CD4-positive, alpha-beta T cell treated with Interleukin-10 for 1 hour (primary cell): ENCODE results near the gene SETBP1.

Experiments
- DNase-seq: peaks from one replicate; pipeline ENCODE4 v3.0.0-alpha.2; 2020

Gene SETBP1

DNA sequence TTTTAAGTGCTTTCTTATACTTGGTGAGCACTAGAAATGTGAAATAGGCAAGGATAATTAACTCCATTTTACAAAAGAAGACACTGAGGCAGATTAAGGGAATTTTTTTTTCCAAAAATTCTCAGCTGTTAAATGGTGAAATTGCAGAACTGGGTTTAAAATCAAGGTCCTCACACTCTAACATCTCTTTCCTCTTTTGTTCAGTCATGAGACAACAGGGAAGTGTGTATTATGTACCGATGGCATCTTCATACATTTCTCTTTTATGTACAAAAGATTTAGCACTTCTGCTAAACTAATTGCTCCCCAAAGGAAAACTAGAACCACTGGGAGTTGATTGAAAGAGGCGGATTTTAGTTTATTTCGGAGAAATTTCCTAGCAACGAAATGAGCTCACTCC lies 203.0 kb downstream of the SETBP1 start:
- no peak for DNase-seq

DNA sequence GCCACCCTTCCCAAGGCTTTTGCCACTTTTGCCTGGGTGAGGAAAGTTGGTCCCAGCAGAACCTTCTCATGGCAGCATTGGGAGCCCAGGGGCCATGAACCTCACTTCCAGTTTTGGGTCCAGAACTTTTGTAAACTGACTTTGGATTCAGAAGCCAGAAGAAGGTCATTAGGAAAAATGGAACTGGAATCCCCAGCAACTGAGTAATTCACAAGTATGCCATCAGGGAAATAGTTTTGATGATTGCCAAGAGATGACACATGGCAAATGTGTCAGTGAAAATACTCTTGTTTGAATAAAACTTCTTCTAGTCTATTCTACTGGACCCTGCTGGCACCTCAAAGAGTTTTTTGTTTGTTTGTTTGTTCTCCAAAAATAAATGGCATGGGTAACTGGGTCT lies 203.7 kb downstream of the SETBP1 start:
- no peak for DNase-seq

DNA sequence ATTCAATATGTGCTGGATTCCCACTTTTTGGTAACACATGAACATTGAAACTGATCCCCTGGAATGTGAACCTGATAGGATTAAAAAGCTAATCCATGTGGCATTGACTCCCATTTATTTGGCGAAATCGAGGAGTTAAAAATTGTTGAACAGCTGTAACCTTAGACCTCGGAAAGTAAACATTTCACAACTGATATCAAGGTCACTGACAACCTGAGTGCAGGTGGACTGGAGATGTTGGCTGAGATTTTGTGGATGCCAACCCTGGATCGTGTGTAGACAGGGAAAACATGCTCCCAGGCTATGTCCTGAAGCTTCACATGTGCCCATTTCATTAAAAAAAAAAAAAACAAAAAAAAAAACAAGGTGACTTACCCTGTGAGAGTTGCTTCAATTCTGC lies 204.8 kb downstream of the SETBP1 start:
- no peak for DNase-seq

DNA sequence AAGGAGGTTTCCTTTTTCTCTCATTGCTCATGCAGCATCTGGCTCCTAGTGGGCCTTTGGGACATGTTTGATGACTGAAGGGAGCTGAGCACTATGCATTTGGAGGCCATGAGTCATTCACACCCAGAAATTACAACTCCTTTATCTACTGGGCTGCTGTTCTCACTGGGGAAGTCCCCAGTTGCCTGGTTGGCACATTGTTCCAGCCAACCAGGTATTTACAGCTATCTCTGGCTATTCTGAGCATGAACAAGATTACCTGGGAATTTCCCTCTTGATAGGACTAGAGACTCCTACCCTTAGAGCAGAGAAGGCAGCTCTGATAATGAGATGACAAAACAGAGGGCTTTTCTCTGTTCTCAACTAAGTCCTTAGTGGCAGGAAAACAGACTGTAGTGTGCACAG lies 206.5 kb downstream of the SETBP1 start:
- DNase-seq: peak; percentile 20

DNA sequence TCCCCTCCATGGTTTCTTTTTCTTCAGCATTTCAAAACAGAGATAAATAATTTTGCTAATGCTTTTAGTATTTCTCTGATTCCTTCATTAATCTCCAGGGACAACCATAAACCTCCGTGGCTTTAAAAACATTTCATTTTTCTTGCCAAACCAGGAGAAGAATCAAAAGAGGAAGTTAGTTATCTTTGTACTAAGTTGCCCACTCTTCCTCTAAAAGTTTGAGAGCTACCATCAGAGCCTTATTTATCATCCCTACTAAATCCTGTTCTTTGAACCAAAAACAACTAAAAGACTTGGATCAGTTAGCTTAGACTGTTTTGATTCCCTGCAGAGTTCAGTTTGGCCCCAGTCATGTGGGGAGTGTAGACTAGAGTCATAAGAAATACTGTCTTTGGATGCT lies 208.4 kb downstream of the SETBP1 start:
- no peak for DNase-seq

DNA sequence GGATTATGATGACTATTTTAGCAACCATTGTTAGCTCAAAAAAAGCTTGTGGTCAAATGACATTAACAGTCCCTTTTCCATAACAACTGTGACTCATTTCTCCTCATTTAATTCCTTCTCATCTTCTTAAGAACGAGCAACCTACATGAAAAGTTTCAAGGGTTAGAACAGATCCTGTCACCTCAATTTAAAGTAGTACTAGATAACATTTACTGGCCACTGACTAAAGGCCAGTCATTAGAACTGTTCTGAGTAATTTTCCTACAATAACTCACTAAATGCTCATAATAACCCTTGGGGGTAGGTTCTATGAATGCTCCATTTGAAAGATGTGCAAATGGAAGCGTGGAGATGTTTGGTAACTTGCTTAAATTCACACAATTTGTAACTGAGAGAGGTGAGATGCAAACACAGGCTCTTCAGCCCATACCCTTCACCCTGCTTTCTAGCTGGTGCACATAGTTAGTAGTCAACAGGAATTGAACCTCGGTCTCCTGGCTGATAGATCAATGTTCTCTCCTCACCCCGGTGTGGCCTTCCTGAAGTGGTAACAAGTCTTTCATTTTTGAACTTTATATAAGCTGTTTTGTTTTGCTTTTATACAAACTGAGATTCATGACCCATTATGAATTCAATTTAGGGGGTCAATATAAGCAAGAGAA lies 212.5 kb downstream of the SETBP1 start:
- DNase-seq: no peak

DNA sequence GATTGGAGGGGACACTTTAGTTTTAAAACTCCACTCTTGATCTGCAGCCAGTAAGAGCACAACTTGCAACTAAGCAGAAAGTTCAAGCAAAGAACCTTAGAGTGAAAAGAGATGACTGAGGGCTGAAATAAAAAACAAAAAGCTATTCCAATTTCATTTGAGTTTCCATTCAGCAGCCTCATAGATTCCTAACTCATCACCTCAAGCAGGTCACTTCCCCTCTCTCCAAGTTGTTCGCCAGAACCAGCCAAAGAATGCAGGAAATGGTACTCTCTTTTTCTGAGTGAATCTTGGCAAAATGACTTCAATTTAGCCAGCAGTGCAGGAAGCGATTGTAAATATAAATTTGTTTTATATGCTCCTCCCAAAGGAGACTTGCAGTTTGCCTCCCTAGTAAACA lies 213.3 kb downstream of the SETBP1 start:
- DNase-seq: no peak

DNA sequence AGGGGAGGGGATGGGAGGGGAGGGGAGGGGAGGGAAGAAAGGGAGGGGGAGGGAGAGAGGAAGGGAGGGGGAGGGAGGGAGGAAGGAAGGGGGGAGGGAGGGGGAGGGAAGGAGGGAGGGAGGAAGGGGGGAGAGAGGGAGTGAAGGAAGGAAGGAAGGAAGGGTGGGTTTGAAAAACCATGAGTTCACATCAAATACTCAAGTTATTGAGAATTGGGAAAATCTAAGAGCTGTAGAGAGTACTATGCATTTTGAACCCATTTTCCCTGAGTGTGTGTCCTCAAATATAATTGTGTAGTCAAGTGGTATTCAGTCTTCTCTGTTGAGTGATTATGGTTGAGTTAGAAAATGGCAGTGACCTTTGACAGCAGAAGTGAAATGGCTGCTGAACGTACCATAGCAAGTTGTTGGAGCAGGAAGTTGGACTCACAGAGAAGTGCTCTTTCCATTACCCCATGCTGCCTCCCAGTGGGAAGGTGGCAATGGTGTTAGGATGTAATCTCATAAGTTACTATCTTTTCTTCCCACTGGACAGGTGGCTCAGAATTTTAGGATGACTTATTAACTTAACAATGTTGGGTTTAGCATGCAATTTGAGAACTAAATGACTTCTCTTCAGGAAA lies 214.6 kb downstream of the SETBP1 start:
- DNase-seq: peak; percentile 36

DNA sequence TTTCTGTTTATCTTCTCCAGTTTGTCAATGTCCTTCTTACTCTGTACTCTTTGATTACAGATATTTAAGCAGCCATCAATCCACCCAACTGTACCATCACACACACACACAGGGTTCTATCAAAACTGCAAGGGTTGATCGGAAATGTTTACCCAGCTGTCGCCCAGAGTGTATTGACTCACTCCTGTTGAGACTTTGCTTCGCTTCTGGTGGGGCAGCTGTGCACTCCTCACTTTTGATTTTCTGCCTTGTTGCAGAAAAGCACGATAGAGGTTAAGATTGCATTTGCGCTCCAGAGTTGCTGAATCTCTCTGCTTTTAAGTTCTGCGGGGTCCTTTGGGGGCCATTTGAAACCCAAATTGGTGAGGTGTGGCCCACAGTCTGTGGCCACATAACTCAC lies 216.2 kb downstream of the SETBP1 start:
- no peak for DNase-seq

DNA sequence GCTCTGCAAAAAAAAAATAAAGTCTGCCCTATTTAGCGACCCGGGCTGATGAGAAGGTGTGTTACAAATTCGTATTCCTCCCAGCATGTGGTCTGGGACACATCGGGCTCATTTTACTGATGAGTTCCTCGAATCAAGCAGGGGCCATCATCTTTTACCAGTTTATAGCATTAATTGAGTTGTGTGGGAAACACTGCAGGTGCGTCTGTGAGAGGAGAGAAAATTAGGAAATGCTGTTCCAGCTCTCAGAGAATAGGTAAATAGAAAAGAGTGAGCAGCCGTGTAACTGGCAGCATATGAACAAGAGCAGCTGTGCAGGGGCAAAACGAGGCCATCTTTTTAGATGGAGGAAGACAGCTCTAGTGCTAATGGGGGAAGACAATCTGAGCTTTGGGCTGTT lies 216.7 kb downstream of the SETBP1 start:
- DNase-seq: no peak

DNA sequence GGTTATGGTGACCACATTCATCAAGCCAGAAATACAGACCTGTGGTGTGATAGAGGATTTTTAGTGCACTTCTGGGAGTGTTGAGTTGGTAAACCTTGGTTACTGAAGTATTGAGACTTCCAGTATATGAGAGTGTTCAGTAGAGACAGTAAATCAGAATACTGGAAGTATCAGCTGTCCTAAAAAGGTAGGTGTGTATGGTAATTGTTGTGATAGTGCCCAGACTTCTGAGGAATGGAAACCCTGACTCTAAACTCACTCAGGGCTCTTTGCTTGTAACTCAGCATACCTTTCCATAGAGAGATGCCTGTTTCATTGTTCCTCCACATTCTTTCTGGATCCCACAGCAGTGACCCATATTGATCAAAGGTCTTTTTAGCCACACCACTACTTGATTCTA lies 217.1 kb downstream of the SETBP1 start:
- no peak for DNase-seq

DNA sequence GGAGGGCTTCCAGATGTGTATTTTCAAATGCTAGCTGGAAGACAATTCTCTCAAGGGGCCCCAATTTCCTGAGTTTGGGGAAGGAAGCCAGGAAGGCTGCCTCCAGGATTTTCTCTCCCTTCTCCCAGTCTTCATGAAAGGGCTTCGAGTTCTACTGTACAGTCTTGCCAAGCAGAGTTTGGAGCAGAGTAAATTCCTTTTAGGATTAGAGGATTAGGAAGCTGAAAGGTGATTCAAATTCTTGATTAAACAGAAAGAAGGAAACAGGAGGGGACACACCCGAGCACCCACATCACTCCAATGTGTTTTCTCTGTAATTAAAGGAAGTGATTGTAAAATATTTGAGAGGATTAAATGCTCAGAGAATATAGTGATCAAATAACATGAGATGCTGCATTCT lies 217.8 kb downstream of the SETBP1 start:
- no peak for DNase-seq

DNA sequence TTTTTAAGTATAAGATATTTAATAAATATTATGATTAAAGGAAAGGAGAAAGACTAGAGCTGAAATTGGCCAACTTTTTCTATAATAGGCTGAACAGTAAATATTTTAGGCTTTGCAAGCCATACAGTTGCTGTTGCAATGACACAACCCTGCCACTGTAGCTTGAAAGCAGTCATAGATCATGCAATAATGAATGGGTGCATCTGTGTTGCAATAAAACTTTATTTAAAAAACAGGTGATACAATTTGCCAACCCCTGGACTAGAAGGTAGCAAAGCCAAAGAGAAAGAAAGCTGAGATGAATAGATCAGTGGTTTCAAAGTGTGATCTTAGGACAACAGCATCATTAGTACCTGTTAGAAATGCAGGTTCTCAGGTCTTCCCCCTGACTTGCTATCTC lies 219.1 kb downstream of the SETBP1 start:
- DNase-seq: no peak

DNA sequence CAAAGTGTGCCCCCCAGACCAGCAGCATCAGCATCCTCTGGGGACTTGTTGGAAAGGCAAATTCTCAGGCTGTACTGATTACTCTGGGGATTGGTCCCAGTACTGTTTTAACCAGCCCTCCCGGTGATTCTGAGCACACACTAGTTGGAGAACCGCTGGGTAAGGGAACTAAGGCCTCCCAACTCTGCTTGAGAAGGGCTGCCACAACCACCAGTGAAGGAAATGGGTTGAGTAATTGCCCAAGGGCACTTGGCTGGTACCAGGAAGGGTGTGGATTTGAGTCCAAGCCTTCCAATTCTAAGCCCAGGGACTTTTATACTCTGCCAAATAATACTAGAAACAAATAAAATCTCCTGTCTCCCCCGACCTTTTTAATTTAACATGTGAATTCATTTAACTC lies 219.9 kb downstream of the SETBP1 start:
- no peak for DNase-seq

DNA sequence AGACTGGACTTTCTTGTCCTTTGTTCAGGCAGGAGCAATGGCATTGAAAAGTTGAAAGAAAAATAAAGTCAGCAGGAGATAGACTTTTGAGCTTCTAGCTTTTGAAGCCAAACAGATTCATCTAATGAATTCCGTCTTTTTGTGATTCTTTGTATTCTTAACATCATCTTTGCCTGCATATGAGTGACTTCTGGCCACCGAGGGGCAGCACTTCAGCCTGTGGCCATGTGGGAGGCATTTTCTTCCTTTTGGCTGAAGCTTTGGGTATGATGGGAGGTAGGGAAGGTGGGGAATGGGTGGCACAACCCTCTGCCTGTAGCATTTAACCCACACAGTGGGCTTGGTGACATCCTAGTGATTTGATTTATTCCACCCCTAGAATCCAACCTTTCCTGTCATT lies 220.6 kb downstream of the SETBP1 start:
- no peak for DNase-seq

DNA sequence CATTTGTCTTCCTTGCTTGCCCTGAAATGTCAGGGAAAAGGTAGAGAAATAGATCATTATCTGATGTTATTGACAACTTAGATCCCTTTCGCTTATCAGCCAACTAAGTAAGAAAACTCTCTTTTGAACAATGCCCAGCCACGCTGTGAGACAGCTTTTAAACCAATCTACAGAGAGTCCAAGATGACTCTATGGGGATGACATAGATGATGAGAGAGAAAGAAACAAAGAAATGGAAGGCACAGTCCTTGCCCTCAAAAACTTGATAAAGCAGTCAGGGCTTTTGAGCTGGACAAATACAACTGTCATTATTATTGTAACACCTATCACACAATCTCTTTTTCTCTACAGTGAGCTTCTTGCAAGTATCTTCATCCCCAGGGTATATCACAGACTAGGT lies 222.6 kb downstream of the SETBP1 start:
- DNase-seq: no peak

DNA sequence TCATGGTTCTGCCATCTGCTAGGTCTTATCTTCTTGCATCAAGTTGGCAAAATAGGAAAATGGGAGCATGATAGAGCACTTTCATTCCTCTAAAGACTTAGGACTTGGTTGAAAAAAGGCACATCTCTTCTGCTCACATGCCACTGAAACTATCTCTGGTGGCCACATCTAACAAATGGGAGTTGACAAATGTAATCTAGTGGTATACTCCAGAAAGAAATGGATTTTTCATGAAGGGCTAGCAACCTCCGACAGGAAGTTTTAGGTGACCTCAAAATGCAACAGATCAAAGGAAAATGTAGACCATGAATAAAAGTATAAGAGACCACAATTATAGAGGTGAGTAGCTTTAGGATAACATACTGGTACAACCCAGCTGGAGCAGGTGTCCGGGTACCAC lies 224.1 kb downstream of the SETBP1 start:
- DNase-seq: no peak

DNA sequence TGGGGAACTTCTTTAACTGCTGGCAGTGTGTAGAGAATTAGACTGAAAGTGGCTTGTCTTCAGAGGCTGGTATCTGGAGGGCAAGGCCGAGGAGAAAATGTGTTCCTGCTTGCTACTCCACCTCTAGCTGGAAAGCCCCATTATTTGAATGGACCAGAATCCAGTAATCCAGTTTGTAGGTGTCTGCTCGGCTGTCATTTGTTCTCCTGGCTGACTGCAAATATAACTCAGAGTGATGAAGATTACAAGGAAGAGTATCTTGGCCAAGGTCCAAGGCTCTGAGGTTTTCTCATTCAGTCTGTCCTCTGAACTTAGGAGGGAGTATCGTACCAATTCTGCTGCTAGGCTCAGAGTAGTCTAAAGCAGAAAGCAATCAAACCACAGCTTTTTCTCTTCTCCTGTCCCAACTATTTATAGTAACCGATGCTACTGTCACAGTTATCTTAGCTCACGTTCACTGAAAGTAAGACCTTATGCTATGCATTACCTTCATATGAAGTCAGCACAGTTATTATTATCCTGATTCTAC lies 228.6 kb downstream of the SETBP1 start:
- DNase-seq: no peak

DNA sequence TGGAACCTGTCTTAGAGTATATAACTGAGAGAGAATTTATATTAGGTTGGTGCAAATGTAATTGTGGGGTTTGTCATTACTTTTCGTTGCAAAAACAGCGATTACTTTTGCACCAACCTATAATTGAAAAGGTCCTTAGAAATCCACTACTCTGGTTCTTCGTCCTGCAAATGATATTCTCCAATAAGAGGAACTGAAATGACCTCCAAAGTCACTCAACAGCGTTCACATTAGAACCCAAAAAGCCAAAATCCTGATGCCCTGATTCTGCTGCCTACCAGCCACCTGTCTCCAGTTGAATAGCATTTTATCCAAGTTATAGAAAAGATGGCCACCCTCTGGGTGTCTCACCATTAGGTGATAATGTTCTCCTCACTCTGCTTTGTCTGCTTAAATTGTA lies 230.6 kb downstream of the SETBP1 start:
- no peak for DNase-seq

DNA sequence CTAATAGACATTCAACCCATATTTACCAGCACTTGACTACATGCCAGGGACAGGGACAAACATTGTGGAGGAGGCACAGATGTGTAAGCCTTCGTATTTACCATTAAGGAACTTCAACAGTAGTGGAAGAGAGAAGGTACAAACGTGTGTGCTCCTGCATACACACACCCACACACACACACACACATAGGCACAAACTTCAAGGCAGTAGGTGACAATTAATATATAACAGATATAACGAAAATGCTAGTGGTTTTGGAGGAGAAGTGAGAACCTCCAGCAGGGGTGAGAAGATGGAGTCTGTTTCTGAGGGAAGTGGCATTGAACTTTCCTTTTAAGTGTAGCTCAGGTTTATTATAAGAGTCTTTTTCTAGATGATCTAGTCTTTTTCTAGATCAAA lies 231.1 kb downstream of the SETBP1 start:
- no peak for DNase-seq

DNA sequence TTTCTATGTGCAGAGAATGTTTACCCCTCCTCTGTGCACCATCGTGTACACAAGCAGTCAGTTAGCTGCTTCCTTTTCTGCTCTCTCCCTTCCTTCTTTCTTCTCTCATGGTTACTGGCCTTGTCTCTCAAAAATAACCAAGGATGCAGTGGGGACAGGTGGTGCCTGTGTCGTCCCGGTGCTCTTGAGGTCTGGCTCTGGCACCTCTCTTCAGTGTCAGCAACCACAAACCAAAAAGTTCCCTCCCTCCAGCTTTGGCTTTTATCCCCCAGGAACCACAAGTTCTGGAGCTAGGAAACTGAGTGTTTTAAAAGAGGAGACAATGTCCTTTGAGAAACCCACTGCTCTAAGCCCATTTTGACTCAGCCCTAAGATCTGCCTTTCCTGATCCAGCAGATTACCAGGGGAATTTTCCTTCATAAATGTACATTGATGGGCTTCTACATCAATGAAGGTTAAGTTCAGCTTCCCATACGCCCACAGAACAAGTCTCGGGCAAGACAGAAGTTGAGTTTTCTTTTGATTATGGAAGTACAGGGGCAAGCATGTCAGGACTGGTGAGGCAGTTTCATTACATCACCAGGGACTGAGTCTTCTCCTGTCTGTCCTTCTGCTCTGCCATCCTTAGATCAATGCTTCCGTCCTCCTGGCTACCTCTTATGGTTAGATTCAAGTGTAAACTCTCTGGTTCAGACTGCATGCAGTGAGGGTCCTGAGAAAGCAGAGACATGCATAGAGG lies 232.2 kb downstream of the SETBP1 start:
- no peak for DNase-seq

DNA sequence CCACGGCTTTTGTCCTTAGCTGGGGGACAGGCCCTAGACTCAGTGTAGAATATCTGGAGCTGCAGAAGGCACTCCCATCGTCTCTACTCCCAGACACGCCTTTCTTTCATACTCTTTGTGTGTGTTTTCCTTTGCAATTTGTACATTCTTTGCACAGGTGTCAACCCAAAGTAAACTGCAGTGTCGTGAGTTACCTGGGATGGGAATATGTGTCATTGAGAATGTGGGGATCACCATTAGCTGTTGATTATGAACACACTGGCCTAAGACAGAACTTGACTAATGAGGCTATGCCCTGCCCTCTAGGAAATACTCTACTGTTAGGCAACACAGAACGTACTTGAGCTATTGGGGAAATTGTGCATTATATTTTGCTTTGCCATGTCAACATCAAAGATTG lies 233.3 kb downstream of the SETBP1 start:
- DNase-seq: no peak

DNA sequence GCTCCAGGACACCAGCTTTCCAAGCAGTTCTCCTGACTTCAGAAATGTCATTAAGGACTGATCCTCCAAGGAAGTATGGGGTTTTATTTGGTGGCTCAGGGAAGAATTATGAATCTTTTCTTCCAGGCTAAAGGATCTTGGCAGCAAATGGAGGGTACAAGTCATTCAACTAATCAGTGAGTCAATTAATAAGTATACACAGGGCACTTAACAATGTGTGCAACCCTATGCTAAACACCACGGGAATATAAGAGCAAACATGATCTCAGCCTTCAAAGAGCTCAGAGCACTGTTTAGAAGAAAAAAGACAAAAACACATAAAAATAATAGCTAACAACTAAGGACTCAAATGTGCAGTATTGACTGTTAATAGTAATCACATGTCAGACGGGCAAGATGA lies 234.5 kb downstream of the SETBP1 start:
- no peak for DNase-seq

DNA sequence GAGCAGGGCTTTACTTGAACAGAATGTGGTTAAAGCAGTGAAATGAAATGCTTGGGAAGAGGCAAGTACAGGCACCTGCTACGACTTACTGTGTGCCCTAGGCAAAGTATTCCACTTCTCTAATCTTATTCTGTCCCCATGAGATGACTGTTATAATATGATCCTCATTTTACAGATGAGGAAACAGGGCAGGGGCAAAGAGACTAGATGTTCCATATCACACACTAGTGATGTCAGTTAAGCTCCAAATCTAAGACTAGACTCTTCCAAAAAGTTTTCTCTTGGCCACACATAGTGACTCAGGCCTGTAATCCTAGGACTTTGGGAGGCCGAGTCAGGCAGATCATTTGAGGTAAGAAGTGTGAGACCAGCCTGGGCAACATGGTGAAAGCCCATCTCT lies 235.0 kb downstream of the SETBP1 start:
- DNase-seq: no peak
